H1 (cell line): Measurements from ENCODE around the gene ZNF101. TPM values are rescaled to one million over a fixed set of nuclear protein-coding genes. Genes with fewer than 3 reads are reported as not detected.

Experiments used
- CTCF ChIA-PET: fragments of 300-600 bp; sonication (Branson Sonifier 250); formaldehyde crosslinking; loops from one replicate; lab custom pipeline; 2021; ENCODE audit not compliant: partially characterized antibody; lab: Charles Lee
- POLR2A ChIA-PET: fragments of 300-600 bp; sonication (Branson Sonifier 250); formaldehyde crosslinking; loops from one replicate; lab custom pipeline; 2021; ENCODE audit warnings: inconsistent platforms; ENCODE audit not compliant: partially characterized antibody; lab: Charles Lee
- DNase-seq, 2 experiments: peaks; one replicate each; pipeline versions ENCODE4 v3.0.0 to v3.0.0-alpha.2; 2010 to 2022; ENCODE audit warnings: low spot score in 2 of 2, low read depth in 1 of 2, mixed read lengths in 1 of 2
- FAIRE-seq: peaks from 2 replicates; lab custom pipeline; 2011; peaks lifted over from hg19 to GRCh38; lab: Jason Lieb, UNC
- H2AFZ ChIP-seq: 2 replicates; pipeline ENCODE4 v1.8.1; 2012; ENCODE audit warnings: low read length, inconsistent platforms
- H2AK5ac ChIP-seq: 2 replicates; pipeline ENCODE4 v1.6.1; 2013; ENCODE audit warnings: low read depth, low read length
- H2BK120ac ChIP-seq: replicated peaks from 2 replicates; pipeline ENCODE3; 2013; ENCODE audit warnings: low read depth, low read length, inconsistent platforms
- H2BK12ac ChIP-seq: 2 replicates; pipeline ENCODE4 v1.6.1; 2013; ENCODE audit warnings: low read depth, low read length
- H2BK15ac ChIP-seq: 2 replicates; pipeline ENCODE4 v1.6.1; 2013; ENCODE audit warnings: low read length
- H2BK20ac ChIP-seq: 2 replicates; pipeline ENCODE4 v1.6.1; 2013; ENCODE audit warnings: low read length
- H2BK5ac ChIP-seq: 2 replicates; pipeline ENCODE4 v1.6.1; 2013; ENCODE audit warnings: low read depth, low read length
- H3K14ac ChIP-seq: 2 replicates; pipeline ENCODE4 v1.6.1; 2013; ENCODE audit warnings: inconsistent platforms; ENCODE audit not compliant: insufficient read length
- H3K18ac ChIP-seq: 2 replicates; pipeline ENCODE4 v1.6.1; 2013; ENCODE audit warnings: low read length; ENCODE audit errors: extremely low read depth
- H3K23ac ChIP-seq: 2 replicates; pipeline ENCODE4 v1.6.1; 2013; ENCODE audit warnings: inconsistent platforms; ENCODE audit not compliant: insufficient read length
- H3K23me2 ChIP-seq: 2 replicates; pipeline ENCODE4 v1.6.1; 2013; ENCODE audit warnings: low read depth, low read length
- H3K27ac ChIP-seq: 2 replicates; pipeline ENCODE4 v1.6.1; 2011; ENCODE audit warnings: low read depth, low read length, inconsistent platforms
- H3K27me3 ChIP-seq, 4 experiments: replicated peaks in 1 of 4; 1 replicate in 1 of 4; 2 replicates in 3 of 4; pipeline versions ENCODE4 v1.6.1 to v1.8.1; 2011 to 2013; ENCODE audit warnings: low read length in 3 of 4, mild to moderate bottlenecking in 3 of 4, inconsistent platforms in 2 of 4, mixed read lengths in 2 of 4, moderate library complexity in 1 of 4; ENCODE audit not compliant: control insufficient read depth in 3 of 4, insufficient read depth in 3 of 4; ENCODE audit errors: extremely low read depth in 1 of 4
- H3K36me3 ChIP-seq, 4 experiments: 2 replicates each; pipeline versions ENCODE4 v1.6.1 to v1.8.1; 2011 to 2013; ENCODE audit warnings: mild to moderate bottlenecking in 4 of 4, low read length in 3 of 4, moderate library complexity in 2 of 4, control low read depth in 1 of 4, inconsistent platforms in 1 of 4; ENCODE audit not compliant: insufficient read depth in 4 of 4, control insufficient read depth in 2 of 4
- H3K4ac ChIP-seq: replicated peaks from 2 replicates; pipeline ENCODE3; 2013; ENCODE audit warnings: low read length, low read depth, mixed read lengths, inconsistent platforms; ENCODE audit not compliant: insufficient read length
- H3K4me1 ChIP-seq, 4 experiments: replicated peaks in 1 of 4; 1 replicate in 1 of 4; 2 replicates in 3 of 4; pipeline versions ENCODE4 v1.6.1 to v1.8.1; 2011 to 2013; ENCODE audit warnings: low read length in 3 of 4, inconsistent platforms in 2 of 4, mixed read lengths in 1 of 4; ENCODE audit not compliant: insufficient read depth in 4 of 4, control insufficient read depth in 3 of 4
- H3K4me2 ChIP-seq, 2 experiments: 2 replicates each; pipeline versions ENCODE4 v1.6.1 to v1.8.1; 2011 to 2013; ENCODE audit warnings: low read depth in 2 of 2, low read length in 2 of 2, control low read depth in 1 of 2, inconsistent platforms in 1 of 2, mild to moderate bottlenecking in 1 of 2; ENCODE audit not compliant: insufficient read depth in 1 of 2
- H3K4me3 ChIP-seq, 4 experiments: fragments of 200-600, 300-600 bp in 1 of 4; sonication (generic), shearing (Covaris generic), sonication (Bioruptor Twin) in 1 of 4; 2 replicates each; pipeline versions ENCODE4 v1.5.1 to v1.8.1; 2011 to 2016; ENCODE audit warnings: low read length in 4 of 4, low read depth in 3 of 4, control low read depth in 2 of 4, inconsistent platforms in 2 of 4, mild to moderate bottlenecking in 2 of 4, mixed read lengths in 1 of 4, moderate library complexity in 1 of 4; ENCODE audit not compliant: insufficient read depth in 2 of 4; ENCODE audit errors: extremely low read depth in 1 of 4
- H3K56ac ChIP-seq: replicated peaks from 2 replicates; pipeline ENCODE3; 2013; ENCODE audit warnings: low read depth, mild to moderate bottlenecking, mixed read lengths, low read length, inconsistent platforms; ENCODE audit not compliant: insufficient read length
- H3K79me1 ChIP-seq: 2 replicates; pipeline ENCODE4 v1.6.1; 2013; ENCODE audit warnings: low read depth, low read length, control low read depth
- H3K79me2 ChIP-seq, 2 experiments: 2 replicates each; pipeline versions ENCODE4 v1.6.1 to v1.8.1; 2012 to 2013; ENCODE audit warnings: low read length in 2 of 2, mild to moderate bottlenecking in 2 of 2, inconsistent platforms in 1 of 2; ENCODE audit not compliant: insufficient read depth in 2 of 2, control insufficient read depth in 1 of 2
- H3K9ac ChIP-seq, 4 experiments: replicated peaks in 1 of 4; 1 replicate in 1 of 4; 2 replicates in 3 of 4; pipeline versions ENCODE4 v1.6.1 to v1.8.1; 2011 to 2013; ENCODE audit warnings: low read depth in 3 of 4, low read length in 3 of 4, control low read depth in 2 of 4, mild to moderate bottlenecking in 2 of 4, moderate library complexity in 2 of 4, inconsistent platforms in 1 of 4; ENCODE audit errors: extremely low read depth in 1 of 4
- H3K9me3 ChIP-seq, 2 experiments: 2 replicates each; pipeline versions ENCODE4 v1.6.1 to v1.8.1; 2012 to 2013; ENCODE audit warnings: mild to moderate bottlenecking in 2 of 2, moderate library complexity in 2 of 2, control low read depth in 1 of 2, inconsistent platforms in 1 of 2, low read depth in 1 of 2, low read length in 1 of 2, mixed read lengths in 1 of 2; ENCODE audit not compliant: insufficient read depth in 2 of 2
- H4K20me1 ChIP-seq, 2 experiments: replicated peaks in 1 of 2; 2 replicates each; pipeline versions ENCODE3 to v1.8.1; 2011 to 2013; ENCODE audit warnings: inconsistent platforms in 2 of 2, low read length in 2 of 2, mild to moderate bottlenecking in 1 of 2; ENCODE audit not compliant: insufficient read depth in 2 of 2, control insufficient read depth in 1 of 2
- H4K5ac ChIP-seq: 2 replicates; pipeline ENCODE4 v1.6.1; 2013; ENCODE audit warnings: low read length, low read depth, mixed read lengths, inconsistent platforms; ENCODE audit not compliant: insufficient read length
- H4K8ac ChIP-seq: 2 replicates; pipeline ENCODE4 v1.8.0; 2013; ENCODE audit warnings: mild to moderate bottlenecking, moderate library complexity, low read length, inconsistent platforms; ENCODE audit not compliant: insufficient read depth; ENCODE audit errors: extremely low read depth
- H4K91ac ChIP-seq: replicated peaks from 2 replicates; pipeline ENCODE3; 2013; ENCODE audit warnings: low read length, mixed read lengths, inconsistent platforms; ENCODE audit not compliant: insufficient read length
- BRCA1 ChIP-seq: IDR thresholded peaks from 2 replicates; pipeline ENCODE4 v1.6.1; 2012; ENCODE audit warnings: low read depth, low read length, improper control_type of control experiment
- CBX5 ChIP-seq: fragments of 300-800, 300-1000 bp; sonication (generic); IDR thresholded peaks from 2 replicates; pipeline ENCODE4 v1.7.1; 2016; ENCODE audit warnings: antibody characterized with exemption, low read length, low read depth
- CEBPB ChIP-seq: IDR thresholded peaks from 2 replicates; pipeline ENCODE4 v1.6.1; 2012; ENCODE audit warnings: low read depth, low read length
- CHD1 ChIP-seq: IDR thresholded peaks from 2 replicates; pipeline ENCODE4 v1.6.1; 2012; ENCODE audit warnings: low read depth, low read length, improper control_type of control experiment
- EZH2 ChIP-seq: fragments of 200-600 bp; sonication (generic); IDR thresholded peaks from 2 replicates; pipeline ENCODE4 v1.7.1; 2012; ENCODE audit warnings: low read depth, mild to moderate bottlenecking, moderate library complexity, low read length, inconsistent platforms; ENCODE audit not compliant: severe bottlenecking
- HDAC2 ChIP-seq, 2 experiments: fragments of 300-600 bp in 1 of 2; sonication (generic) in 1 of 2; IDR thresholded peaks; 2 replicates each; pipeline ENCODE4 v1.6.1; 2011 to 2012; ENCODE audit warnings: low read depth in 2 of 2, low read length in 2 of 2, mild to moderate bottlenecking in 2 of 2, moderate library complexity in 2 of 2, borderline replicate concordance in 1 of 2, inconsistent platforms in 1 of 2
- HDAC6 ChIP-seq: IDR thresholded peaks from one replicate; pipeline ENCODE4 v1.7.1; 2012; ENCODE audit warnings: low read depth, mild to moderate bottlenecking, inconsistent platforms, low read length, moderate library complexity
- NANOG ChIP-seq: IDR thresholded peaks from 2 replicates; pipeline ENCODE4 v1.6.1; 2011; ENCODE audit warnings: low read length, low read depth, mild to moderate bottlenecking, inconsistent platforms; ENCODE audit not compliant: insufficient read depth, poor library complexity, severe bottlenecking
- POU5F1 ChIP-seq: IDR thresholded peaks from 2 replicates; pipeline ENCODE4 v1.6.1; 2011; ENCODE audit warnings: low read depth, mild to moderate bottlenecking, low read length, moderate library complexity
- SP4 ChIP-seq: IDR thresholded peaks from 2 replicates; pipeline ENCODE4 v1.6.1; 2012; ENCODE audit warnings: low read length, inconsistent platforms
- TAF1 ChIP-seq: IDR thresholded peaks from 2 replicates; pipeline ENCODE4 v1.6.1; 2011; ENCODE audit warnings: mild to moderate bottlenecking, low read depth, low read length
- TAF7 ChIP-seq: optimal IDR thresholded peaks from 2 replicates; pipeline ENCODE3; 2011; ENCODE audit warnings: low read depth, mild to moderate bottlenecking, inconsistent platforms, low read length, moderate library complexity, borderline replicate concordance
- WGBS, 2 experiments: shearing (Covaris generic) in 1 of 2; methylation state at CpG; one replicate each; pipeline versions ENCODE4 v1.1.6 to v1.1.7; 2013 to 2015; ENCODE audit warnings: low lambda C conversion rate in 2 of 2, mixed read lengths in 2 of 2, inconsistent platforms in 1 of 2, low coverage in 1 of 2, missing lambda C conversion rate in 1 of 2; ENCODE audit not compliant: insufficient replicate concordance in 2 of 2, insufficient coverage in 1 of 2, insufficient read length in 1 of 2; ENCODE audit errors: extremely low coverage in 1 of 2, missing lambda C conversion rate in 1 of 2; 5-methylcytosine and 5-hydroxymethylcytosine counted together
- polyA plus RNA-seq, 7 experiments: library from polyadenylated mRNA; depleted of rRNA in 3 of 7; stranded (reverse) in 5 of 7; unstranded in 2 of 7; fragments of >200 nt in 5 of 7; fragments of 200-250 nt in 2 of 7; gene quantifications; 1 replicate in 5 of 7; 2 replicates in 1 of 7; 4 replicates in 1 of 7; pipeline versions ENCODE4 v1.2.1 to v1.2.3, GENCODE V29; 2011 to 2013; ENCODE audit warnings: missing spikeins in 2 of 7, mixed read lengths in 2 of 7
- total RNA-seq: library from RNA; stranded (reverse); fragmentation: NEBNext Ultra II Directional; extraction: Animal tissue kit (Norgen Biotek cat#: 25700); gene quantifications from 2 replicates; pipeline ENCODE4 v1.2.1, GENCODE V29; 2021

The ZNF101 gene
- total and polyA plus RNA-seq, 2 of the 8 experiments (the other 6 are each of a cell fraction or from before 2014, with no cell fraction given), result 13.0 to 50.9 TPM

GRCh38 chr19:19661675-19662251, 6.9 kb upstream of the ZNF101 start:
- no peaks in the 10 kb centered on the region for H3K9me3 ChIP-seq
- peak overlapping the region; percentile 15; the same call in 1 of the 2 replicates for H4K8ac ChIP-seq
- H2BK12ac ChIP-seq, result no peak overlapping the region
- H2BK120ac ChIP-seq, result no peak overlapping the region
- H2BK5ac ChIP-seq, result no peak overlapping the region
- H3K18ac ChIP-seq, result no peak overlapping the region
- no peak overlapping the region for H3K9ac ChIP-seq
- H4K91ac ChIP-seq, result no peak overlapping the region
- WGBS, 2 experiments, result 92% methylated on average over 18 of the region's 18 CpGs; no CpG with 5 or more reads in 1 of the 2 experiments
- peaks cover 16 to 30% (median 22%) of the 10 kb centered on the region in 4 experiments for H3K36me3 ChIP-seq
- no peak overlapping the region for H3K4ac ChIP-seq
- CTCF ChIA-PET, result interaction anchor here (1.0 to 2.4 kb wide), 2 partner anchors 10 to 109 kb away, joined by 3 to 9 read pairs; no protein-coding TSS in a partner anchor
- peaks cover 21 to 30% of the 10 kb centered on the region in 2 experiments for H3K79me2 ChIP-seq
- DNase-seq, result peak in 1 of 2 experiments; percentile 30
- H4K5ac ChIP-seq, result no peak overlapping the region
- POLR2A ChIA-PET, result interaction anchor here (0.6 to 2.4 kb wide), 8 partner anchors 10 to 295 kb away, joined by 3 to 20 read pairs (median 3); partner anchors contain the start of genes GMIP and ZNF506
- H3K4me1 ChIP-seq, result peaks cover 3 to 11% (median 6%) of the 10 kb centered on the region in 4 experiments; a peak in 5 of 7 replicates
- H3K27ac ChIP-seq, result no peak overlapping the region
- no peak overlapping the region for H2AK5ac ChIP-seq
- H3K56ac ChIP-seq, result no peak overlapping the region
- peak overlapping the region in 1 of 4 experiments; percentile 97; a peak in 4 of 8 replicates for H3K4me3 ChIP-seq
- FAIRE-seq, result no peak
- H3K4me2 ChIP-seq, result peak overlapping the region; percentile 72 to 95; a peak in 3 of 4 replicates
- no peaks in the 10 kb centered on the region for H3K27me3 ChIP-seq
- no peak overlapping the region for H3K23ac ChIP-seq
- H2BK20ac ChIP-seq, result no peak overlapping the region; the same call in 1 of the 2 replicates
- no peak overlapping the region for H3K14ac ChIP-seq
- no peaks in the 10 kb centered on the region for H3K23me2 ChIP-seq
- no peak overlapping the region for H2AFZ ChIP-seq
- no peak overlapping the region for H2BK15ac ChIP-seq
- H4K20me1 ChIP-seq, result peaks cover 6 to 19% of the 10 kb centered on the region in 2 experiments
- H3K79me1 ChIP-seq, result peaks cover 16% of the 10 kb centered on the region
- TF ChIP-seq HDAC6, result no peak
- TF ChIP-seq TAF1, result no peak
- no peak for TF ChIP-seq CEBPB
- no peak for TF ChIP-seq CBX5
- no peak for TF ChIP-seq BRCA1
- TF ChIP-seq EZH2, result no peak
- TF ChIP-seq NANOG, result no peak
- no peak for TF ChIP-seq POU5F1
- TF ChIP-seq SP4, result no peak
- TF ChIP-seq CHD1, result no peak
- TF ChIP-seq TAF7, result no peak
- no peak for TF ChIP-seq HDAC2 (IDR thresholded peaks at IDR 0.05; ENCODE audit: borderline replicate concordance in 1 of 2, low read depth in 2 of 2, low read length in 2 of 2)
